ENCODE results near the gene CENPVL2. TPM values are rescaled to one million over a fixed set of nuclear protein-coding genes. Genes with fewer than 3 reads are reported as not detected.
"Not testable (repeated sequence)": the region's sequence is repeated elsewhere in the genome, so short reads cannot be mapped to it uniquely, and the experiment has no call there.

Gene CENPVL2
- not detected for total RNA-seq
- total RNA-seq (2013), result not detected
- total RNA-seq, result 0 reads per million in 29 experiments

DNA sequence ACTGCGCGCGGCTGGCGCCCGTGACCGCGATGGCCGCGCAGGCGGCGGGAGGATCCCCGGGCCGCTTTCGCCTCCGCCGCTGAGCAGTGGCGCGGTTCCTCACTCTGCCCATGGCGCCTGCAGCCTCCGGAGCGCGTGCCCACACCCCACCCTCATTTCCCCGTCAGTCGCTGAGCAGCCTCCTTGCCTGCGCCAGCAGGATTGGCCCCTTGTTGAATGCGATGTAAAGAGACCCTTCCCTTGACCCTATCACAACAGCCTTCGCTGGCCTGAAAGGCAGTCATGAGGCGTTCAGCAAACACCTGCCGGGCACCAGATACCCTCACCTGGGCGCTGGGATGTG is at the start of gene CENPVL2:
Gene CENPVL2, minus strand, starts transcription at position 112 of the 343 bp plus-strand sequence. Its CDS starts 0 bp downstream, at position 112.
- H3K27me3 Mint-ChIP-seq; POLR2A ChIA-PET; H3K4me1 Mint-ChIP-seq; DNase-seq; H3K27me3 ChIP-seq (replicated peaks in 1 of 2; ENCODE audit: control insufficient read depth in 2 of 2, extremely low read depth in 1 of 2, insufficient read depth in 2 of 2, low read length in 1 of 2); H3K4me3 ChIP-seq (ENCODE audit: control insufficient read depth in 1 of 2, extremely low read depth in 1 of 2, low read length in 1 of 2); H3K27ac ChIP-seq (ENCODE audit: low read length); H3K4me1 ChIP-seq (ENCODE audit: control insufficient read depth in 1 of 2, extremely low read depth in 1 of 2, insufficient read depth in 2 of 2, low read length in 2 of 2); CTCF ChIA-PET; H3K9me3 Mint-ChIP-seq; H3K4me3 Mint-ChIP-seq; ATAC-seq (replicated peaks in 1 of 4); H3K27ac Mint-ChIP-seq; H3K36me3 ChIP-seq (ENCODE audit: control insufficient read depth in 2 of 2, extremely low read depth in 1 of 2, insufficient read depth in 1 of 2, low read length in 1 of 2); H3K9me3 ChIP-seq; H3K36me3 Mint-ChIP-seq: not testable (repeated sequence)
- WGBS (ENCODE audit: insufficient coverage), result no CpG with 5 or more reads among the region's 30 CpGs

DNA sequence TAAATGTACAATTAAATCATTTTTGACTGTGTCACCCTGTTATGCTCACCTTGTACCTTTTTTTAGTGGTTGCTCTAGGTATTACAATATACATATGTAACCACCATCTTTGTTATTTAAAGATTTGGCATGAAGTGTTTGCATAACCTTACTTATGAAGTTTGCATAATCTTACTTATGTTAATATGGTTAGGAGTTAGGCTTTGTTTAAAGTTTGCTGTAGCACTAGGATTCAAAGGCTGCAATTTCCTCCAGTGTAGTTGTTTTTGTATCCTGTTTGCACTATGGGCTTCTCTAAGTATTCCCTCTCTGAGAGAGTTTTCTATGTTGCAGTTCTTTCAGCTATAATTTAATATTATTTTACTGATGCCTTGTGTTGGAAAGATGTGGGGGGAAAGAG is 45.6 kb upstream of the CENPVL2 start:
- no peaks in the 10 kb centered on the region for H3K4me1 ChIP-seq (ENCODE audit: control insufficient read depth in 1 of 2, extremely low read depth in 1 of 2, insufficient read depth in 2 of 2, low read length in 2 of 2)
- Mint-ChIP-seq H3K4me3 (no peak overlapping the region), H3K27ac (no peak overlapping the region), H3K9me3 (no peaks in the 10 kb centered on the region), H3K4me1 (no peaks in the 10 kb centered on the region), H3K27me3 (peaks cover 5 to 27% of the 10 kb centered on the region in 2 donors), H3K36me3 (no peaks in the 10 kb centered on the region)
- DNase-seq, result no peak
- no peak overlapping the region for H3K27ac ChIP-seq (ENCODE audit: low read length)
- POLR2A ChIA-PET, result no interaction called here
- H3K9me3 ChIP-seq, result no peaks in the 10 kb centered on the region
- no peak overlapping the region for H3K4me3 ChIP-seq (ENCODE audit: control insufficient read depth in 1 of 2, extremely low read depth in 1 of 2, low read length in 1 of 2)
- H3K36me3 ChIP-seq (ENCODE audit: control insufficient read depth in 2 of 2, extremely low read depth in 1 of 2, insufficient read depth in 1 of 2, low read length in 1 of 2), result no peaks in the 10 kb centered on the region
- no peak for ATAC-seq (replicated peaks in 1 of 4)
- H3K27me3 ChIP-seq (replicated peaks in 1 of 2; ENCODE audit: control insufficient read depth in 2 of 2, extremely low read depth in 1 of 2, insufficient read depth in 2 of 2, low read length in 1 of 2), result peaks cover 0 to 10% of the 10 kb centered on the region in 2 experiments
- CTCF ChIA-PET, result no interaction called here

DNA sequence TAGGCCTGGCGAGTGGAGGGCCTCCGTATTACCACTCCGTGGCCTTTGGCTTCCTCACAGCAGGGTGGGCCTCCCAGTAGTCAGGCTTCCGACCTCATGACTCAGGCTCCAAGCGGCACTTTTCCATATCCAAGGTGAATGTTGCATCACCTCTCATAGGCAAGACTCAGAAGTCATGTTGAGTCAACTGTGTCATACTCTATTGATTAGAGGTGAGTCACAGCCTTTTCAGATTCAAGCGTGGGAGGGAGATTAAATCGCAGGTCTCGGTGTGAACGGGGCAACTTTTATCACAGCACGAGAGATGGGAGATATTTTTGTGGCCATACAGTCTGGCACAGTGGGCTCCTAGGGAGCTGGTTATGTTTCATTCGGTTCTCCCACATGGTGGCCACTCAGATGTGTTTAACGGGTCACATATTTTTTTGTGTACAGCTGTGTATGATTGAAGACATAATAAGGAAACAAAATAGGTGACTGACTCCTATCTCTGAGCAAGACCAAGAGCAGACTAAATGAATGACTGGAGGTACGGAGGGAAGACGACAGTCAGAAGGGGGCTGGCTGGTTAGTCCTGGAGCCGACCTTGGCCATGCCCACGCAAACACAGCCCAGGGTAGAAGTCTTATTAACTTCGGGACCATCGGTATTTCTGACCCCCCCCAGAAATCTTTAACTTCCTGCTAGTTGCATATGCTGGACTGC is 30.5 kb upstream of the CENPVL2 start:
- H3K4me3 ChIP-seq (ENCODE audit: control insufficient read depth in 1 of 2, extremely low read depth in 1 of 2, low read length in 1 of 2); DNase-seq; H3K4me1 Mint-ChIP-seq; CTCF ChIA-PET; H3K9me3 Mint-ChIP-seq; H3K27ac Mint-ChIP-seq; H3K36me3 Mint-ChIP-seq; H3K9me3 ChIP-seq; H3K4me3 Mint-ChIP-seq; H3K4me1 ChIP-seq (ENCODE audit: control insufficient read depth in 1 of 2, extremely low read depth in 1 of 2, insufficient read depth in 2 of 2, low read length in 2 of 2); H3K27me3 ChIP-seq (replicated peaks in 1 of 2; ENCODE audit: control insufficient read depth in 2 of 2, extremely low read depth in 1 of 2, insufficient read depth in 2 of 2, low read length in 1 of 2); H3K27ac ChIP-seq (ENCODE audit: low read length); ATAC-seq (replicated peaks in 1 of 4); H3K27me3 Mint-ChIP-seq; H3K36me3 ChIP-seq (ENCODE audit: control insufficient read depth in 2 of 2, extremely low read depth in 1 of 2, insufficient read depth in 1 of 2, low read length in 1 of 2); POLR2A ChIA-PET: not testable (repeated sequence)
- WGBS (ENCODE audit: insufficient coverage), result no CpG with 5 or more reads among the region's 18 CpGs

DNA sequence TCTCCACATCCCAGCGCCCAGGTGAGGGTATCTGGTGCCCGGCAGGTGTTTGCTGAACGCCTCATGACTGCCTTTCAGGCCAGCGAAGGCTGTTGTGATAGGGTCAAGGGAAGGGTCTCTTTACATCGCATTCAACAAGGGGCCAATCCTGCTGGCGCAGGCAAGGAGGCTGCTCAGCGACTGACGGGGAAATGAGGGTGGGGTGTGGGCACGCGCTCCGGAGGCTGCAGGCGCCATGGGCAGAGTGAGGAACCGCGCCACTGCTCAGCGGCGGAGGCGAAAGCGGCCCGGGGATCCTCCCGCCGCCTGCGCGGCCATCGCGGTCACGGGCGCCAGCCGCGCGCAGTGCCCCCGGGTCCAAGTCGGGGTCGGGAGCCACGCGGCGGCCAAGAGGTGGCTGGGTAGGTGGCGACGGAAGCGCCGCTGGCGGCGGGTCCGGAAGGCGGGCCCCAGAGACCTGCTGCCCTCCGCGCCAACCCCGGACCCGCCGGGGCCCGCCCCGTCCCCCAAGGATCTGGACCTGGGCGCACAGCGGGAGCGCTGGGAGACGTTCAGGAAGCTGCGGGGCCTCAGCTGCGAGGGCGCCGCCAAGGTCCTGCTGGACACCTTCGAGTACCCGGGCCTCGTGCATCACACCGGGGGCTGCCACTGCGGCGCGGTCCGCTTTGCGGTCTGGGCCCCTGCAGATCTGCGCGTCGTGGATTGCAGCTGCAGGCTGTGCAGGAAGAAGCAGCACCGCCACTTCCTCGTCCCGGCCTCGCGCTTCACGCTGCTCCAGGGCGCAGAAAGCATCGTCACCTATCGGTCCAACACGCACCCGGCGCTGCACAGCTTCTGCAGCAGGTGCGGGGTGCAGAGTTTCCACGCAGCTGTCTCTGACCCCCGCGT is 27.9 kb upstream of the CENPVL2 start, which contains the start of gene CENPVL1:
Gene CENPVL1, plus strand, starts transcription at position 236 of the 888 bp plus-strand sequence. Its CDS starts 0 bp downstream, at position 236.
- H3K4me1 Mint-ChIP-seq; H3K4me3 Mint-ChIP-seq; H3K36me3 Mint-ChIP-seq; H3K9me3 ChIP-seq; H3K27ac ChIP-seq (ENCODE audit: low read length); POLR2A ChIA-PET; H3K4me1 ChIP-seq (ENCODE audit: control insufficient read depth in 1 of 2, extremely low read depth in 1 of 2, insufficient read depth in 2 of 2, low read length in 2 of 2); H3K36me3 ChIP-seq (ENCODE audit: control insufficient read depth in 2 of 2, extremely low read depth in 1 of 2, insufficient read depth in 1 of 2, low read length in 1 of 2); H3K4me3 ChIP-seq (ENCODE audit: control insufficient read depth in 1 of 2, extremely low read depth in 1 of 2, low read length in 1 of 2); ATAC-seq (replicated peaks in 1 of 4); H3K27me3 Mint-ChIP-seq; DNase-seq; CTCF ChIA-PET; H3K9me3 Mint-ChIP-seq; H3K27me3 ChIP-seq (replicated peaks in 1 of 2; ENCODE audit: control insufficient read depth in 2 of 2, extremely low read depth in 1 of 2, insufficient read depth in 2 of 2, low read length in 1 of 2); H3K27ac Mint-ChIP-seq: not testable (repeated sequence)
- WGBS (ENCODE audit: insufficient coverage), result no CpG with 5 or more reads among the region's 87 CpGs

DNA sequence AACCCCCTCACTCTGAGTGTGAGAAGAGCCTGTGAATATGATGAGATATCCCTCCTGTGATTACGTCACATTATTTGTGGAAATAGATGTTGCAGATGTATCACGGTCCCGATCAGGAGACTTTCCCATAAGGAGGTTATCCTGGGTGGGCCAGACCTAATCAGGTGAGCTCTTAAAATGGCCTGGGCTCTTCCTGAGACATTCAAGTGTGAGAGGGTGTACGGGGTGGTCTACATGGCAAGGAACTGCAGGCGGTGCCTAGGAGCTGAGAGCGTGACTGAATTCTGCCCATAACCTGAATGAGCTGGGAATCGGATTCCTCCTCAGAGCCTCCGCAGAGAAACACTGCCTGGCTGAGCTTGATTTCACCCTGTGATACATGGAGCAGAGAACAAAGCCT is 14.8 kb upstream of the CENPVL2 start:
- CTCF ChIA-PET, result no interaction called here
- Mint-ChIP-seq H3K27ac (no peak overlapping the region), H3K4me1 (no peaks in the 10 kb centered on the region)

DNA sequence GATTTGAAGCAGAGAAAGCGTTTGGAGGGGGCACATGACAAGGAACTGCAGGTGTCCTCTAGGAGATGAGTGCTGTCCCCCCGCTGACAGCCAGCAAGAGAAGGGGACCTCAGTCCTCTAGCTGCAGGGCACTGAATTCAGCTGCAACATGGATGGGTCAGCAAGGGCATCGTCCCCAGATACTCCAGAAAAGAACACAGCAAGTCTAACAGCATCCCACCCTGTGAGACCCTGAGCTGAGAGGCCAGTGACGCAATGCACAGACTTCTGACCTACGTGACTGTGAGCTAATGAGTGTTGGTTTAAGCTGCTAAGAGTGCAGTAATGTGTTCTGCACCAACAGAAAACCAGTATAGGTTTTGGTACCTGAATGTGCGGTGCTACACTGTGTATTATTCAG is 11.6 kb upstream of the CENPVL2 start:
- H3K27ac Mint-ChIP-seq, result no peak overlapping the region
- POLR2A ChIA-PET, result no interaction called here
- 40% methylated on average over 1 of the region's 6 CpGs for WGBS (ENCODE audit: insufficient coverage)
- CTCF ChIA-PET, result interaction anchor here in 1 of 2 donors (0.6 kb wide), 1 partner anchor 192 kb away, joined by 3 read pairs; no protein-coding TSS in a partner anchor
- Histone ChIP-seq H3K9me3 (no peaks in the 10 kb centered on the region), H3K27ac (ENCODE audit: low read length) (no peak overlapping the region), H3K4me3 (ENCODE audit: control insufficient read depth in 1 of 2, extremely low read depth in 1 of 2, low read length in 1 of 2) (no peak overlapping the region), H3K36me3 (ENCODE audit: control insufficient read depth in 2 of 2, extremely low read depth in 1 of 2, insufficient read depth in 1 of 2, low read length in 1 of 2) (no peaks in the 10 kb centered on the region), H3K27me3 (replicated peaks in 1 of 2; ENCODE audit: control insufficient read depth in 2 of 2, extremely low read depth in 1 of 2, insufficient read depth in 2 of 2, low read length in 1 of 2) (no peaks in the 10 kb centered on the region), H3K4me1 (ENCODE audit: control insufficient read depth in 1 of 2, extremely low read depth in 1 of 2, insufficient read depth in 2 of 2, low read length in 2 of 2) (no peaks in the 10 kb centered on the region)
- no peak overlapping the region for H3K4me3 Mint-ChIP-seq
- H3K4me1 Mint-ChIP-seq, result no peaks in the 10 kb centered on the region
- H3K9me3 Mint-ChIP-seq, result no peaks in the 10 kb centered on the region
- ATAC-seq (replicated peaks in 1 of 4) (no peak), DNase-seq (no peak)
- peaks cover 7 to 44% of the 10 kb centered on the region in 2 donors for H3K27me3 Mint-ChIP-seq
- no peaks in the 10 kb centered on the region for H3K36me3 Mint-ChIP-seq

More for the DNA sequence above, 14.8 kb upstream of the CENPVL2 start:
- H3K27me3 Mint-ChIP-seq, result peaks cover 9 to 53% of the 10 kb centered on the region in 2 donors
- H3K27me3 ChIP-seq (replicated peaks in 1 of 2; ENCODE audit: control insufficient read depth in 2 of 2, extremely low read depth in 1 of 2, insufficient read depth in 2 of 2, low read length in 1 of 2), result no peaks in the 10 kb centered on the region
- H3K4me3 ChIP-seq (ENCODE audit: control insufficient read depth in 1 of 2, extremely low read depth in 1 of 2, low read length in 1 of 2), result no peak overlapping the region
- no peak for ATAC-seq (replicated peaks in 1 of 4)
- H3K9me3 ChIP-seq, result no peaks in the 10 kb centered on the region
- no peak overlapping the region for H3K27ac ChIP-seq (ENCODE audit: low read length)
- no peaks in the 10 kb centered on the region for H3K36me3 Mint-ChIP-seq
- no peak for DNase-seq
- H3K4me1 ChIP-seq (ENCODE audit: control insufficient read depth in 1 of 2, extremely low read depth in 1 of 2, insufficient read depth in 2 of 2, low read length in 2 of 2), result no peaks in the 10 kb centered on the region
- POLR2A ChIA-PET, result no interaction called here
- 100% methylated on average over 6 of the region's 8 CpGs for WGBS (ENCODE audit: insufficient coverage)
- no peaks in the 10 kb centered on the region for H3K36me3 ChIP-seq (ENCODE audit: control insufficient read depth in 2 of 2, extremely low read depth in 1 of 2, insufficient read depth in 1 of 2, low read length in 1 of 2)
- no peaks in the 10 kb centered on the region for H3K9me3 Mint-ChIP-seq
- no peak overlapping the region for H3K4me3 Mint-ChIP-seq

Data from T-cell (primary cell).